NCI-H2029 treated with DMSO at 0.1 percent for 48 hours (cell line): ENCODE results near the gene PICK1.
"Not testable (repeated sequence)": the region's sequence is repeated elsewhere in the genome, so short reads cannot be mapped to it uniquely, and the experiment has no call there.

Experiments
- DNase-seq: peaks from one replicate; lab custom pipeline; 2025; lab: John Stamatoyannopoulos, UW

Gene PICK1

GRCh38 chr22:38074181-38075104 lies 17.2 kb downstream of the PICK1 start:
- DNase-seq: no peak

- DNase-seq: no peak
Observed at GRCh38 chr22:38075105-38075825, 18.1 kb downstream of the PICK1 start.

- DNase-seq: no peak
Observed at GRCh38 chr22:38075961-38076360, 18.8 kb downstream of the PICK1 start.

- DNase-seq: no peak
Observed at GRCh38 chr22:38077096-38077495, 19.9 kb downstream of the PICK1 start.

GRCh38 chr22:38077595-38077994 lies 20.4 kb downstream of the PICK1 start:
- DNase-seq: no peak

- no peak for DNase-seq
Observed at GRCh38 chr22:38078046-38078840, 21.0 kb downstream of the PICK1 start.

- DNase-seq: not testable (repeated sequence)
Observed at GRCh38 chr22:38079208-38079607, 22.0 kb downstream of the PICK1 start.

GRCh38 chr22:38079804-38080203 lies 22.6 kb downstream of the PICK1 start:
- DNase-seq: no peak

- DNase-seq: no peak
Observed at GRCh38 chr22:38080474-38080849, 23.3 kb downstream of the PICK1 start.

GRCh38 chr22:38080850-38081635 lies 23.8 kb downstream of the PICK1 start:
- DNase-seq: no peak

GRCh38 chr22:38081636-38081940 lies 24.4 kb downstream of the PICK1 start:
- no peak for DNase-seq

- DNase-seq: no peak
Observed at GRCh38 chr22:38081941-38082828, 25.0 kb downstream of the PICK1 start.

GRCh38 chr22:38082986-38083710 lies 25.9 kb downstream of the PICK1 start:
- no peak for DNase-seq

GRCh38 chr22:38083931-38084631 lies 26.9 kb downstream of the PICK1 start, which contains the start of gene SLC16A8:
Gene SLC16A8 (minus strand): TSS chr22:38084184. CDS start chr22:38082873, 1,311 bp downstream.
- no peak for DNase-seq

- DNase-seq: no peak
Observed at GRCh38 chr22:38085056-38085455, 27.9 kb downstream of the PICK1 start.

GRCh38 chr22:38085501-38085900 lies 28.3 kb downstream of the PICK1 start:
- DNase-seq: no peak

- DNase-seq: no peak
Observed at GRCh38 chr22:38086001-38086845, 29.0 kb downstream of the PICK1 start.

- DNase-seq: no peak
Observed at GRCh38 chr22:38086942-38087341, 29.7 kb downstream of the PICK1 start.
